Endothelial cell (in vitro differentiated cells): ENCODE measurements around the gene PRMT5. TPM values are rescaled to one million over a fixed set of nuclear protein-coding genes. Genes with fewer than 3 reads are reported as not detected.
A peak's percentile ranks its signal among the peaks of the same experiment; 100 is the strongest.

Experiments
- DNase-seq: peaks from one replicate; pipeline ENCODE4 v3.0.0; 2021; ENCODE audit warnings: low spot score
- H3K27ac Mint-ChIP-seq: one replicate; pipeline ENCODE4 v1.8.0; 2021; ENCODE audit warnings: mixed read lengths, inconsistent platforms; ENCODE audit not compliant: unreplicated experiment
- H3K27me3 Mint-ChIP-seq: one replicate; pipeline ENCODE4 v1.8.0; 2021; ENCODE audit warnings: mild to moderate bottlenecking, moderate library complexity, mixed read lengths, inconsistent platforms; ENCODE audit not compliant: unreplicated experiment
- H3K36me3 Mint-ChIP-seq: one replicate; pipeline ENCODE4 v1.8.0; 2021; ENCODE audit warnings: mild to moderate bottlenecking, low read depth, mixed read lengths, inconsistent platforms; ENCODE audit not compliant: unreplicated experiment
- H3K4me1 Mint-ChIP-seq: one replicate; pipeline ENCODE4 v1.8.0; 2021; ENCODE audit warnings: mild to moderate bottlenecking, mixed read lengths, inconsistent platforms; ENCODE audit not compliant: unreplicated experiment
- H3K4me3 Mint-ChIP-seq: one replicate; pipeline ENCODE4 v1.8.0; 2021; ENCODE audit warnings: mild to moderate bottlenecking, mixed read lengths, inconsistent platforms; ENCODE audit not compliant: unreplicated experiment
- H3K9me3 Mint-ChIP-seq: one replicate; pipeline ENCODE4 v1.8.0; 2021; ENCODE audit warnings: mixed read lengths, inconsistent platforms; ENCODE audit not compliant: unreplicated experiment
- CTCF ChIP-seq: fragments of 200-600 bp; sonication (generic); IDR thresholded peaks from one replicate; pipeline ENCODE4 v1.5.0; 2021; ENCODE audit warnings: antibody characterized with exemption; ENCODE audit not compliant: unreplicated experiment
- total RNA-seq: library from RNA; stranded (reverse); fragmentation: NEBNext Ultra II Directional; extraction: Animal tissue kit (Norgen Biotek cat#: 25700); gene quantifications from one replicate; pipeline ENCODE4 v1.2.1, GENCODE V29; 2021; ENCODE audit not compliant: unreplicated experiment

PRMT5 gene
- total RNA-seq, 1 donor from 2014 or later: 57.9 TPM

- peaks cover 13% of the 10 kb centered on the region for H3K4me1 Mint-ChIP-seq
- TF ChIP-seq CTCF: no peak
- H3K36me3 Mint-ChIP-seq: peaks cover 23% of the 10 kb centered on the region
- peak overlapping the region; percentile 96 for H3K4me3 Mint-ChIP-seq
- no peak for DNase-seq
- peaks cover 7% of the 10 kb centered on the region for H3K27me3 Mint-ChIP-seq
- no peaks in the 10 kb centered on the region for H3K9me3 Mint-ChIP-seq
- H3K27ac Mint-ChIP-seq: peak overlapping the region; percentile 90
These were observed 56.2 kb downstream of the PRMT5 start for GRCh38 chr14:22872833-22873520.

- Mint-ChIP-seq H3K27ac (peak overlapping the region; percentile 90), H3K4me3 (peak overlapping the region; percentile 96), H3K9me3 (no peaks in the 10 kb centered on the region), H3K4me1 (peaks cover 13% of the 10 kb centered on the region), H3K36me3 (peaks cover 17% of the 10 kb centered on the region), H3K27me3 (peaks cover 7% of the 10 kb centered on the region)
- TF ChIP-seq CTCF: peak; percentile 86
- DNase-seq: peak; percentile 83
These were observed 56.9 kb downstream of the PRMT5 start for GRCh38 chr14:22872033-22872832.

- peak within 1 kb of the TSS; percentile 96 for H3K4me3 Mint-ChIP-seq
- peak; percentile 92 for DNase-seq
- peaks cover 7% of the 10 kb centered on the region for H3K27me3 Mint-ChIP-seq
- peak within 1 kb of the TSS; percentile 99 for H3K27ac Mint-ChIP-seq
- peaks cover 17% of the 10 kb centered on the region for H3K36me3 Mint-ChIP-seq
- peaks cover 18% of the 10 kb centered on the region for H3K4me1 Mint-ChIP-seq
- TF ChIP-seq CTCF: no peak
- H3K9me3 Mint-ChIP-seq: no peaks in the 10 kb centered on the region
These were observed 57.7 kb downstream of the PRMT5 start, which contains the start of gene LRP10 for GRCh38 chr14:22871224-22872032. Gene LRP10 (plus strand): TSS chr14:22871740. CDS start chr14:22872304, 564 bp downstream.

- Mint-ChIP-seq H3K4me1 (peaks cover 20% of the 10 kb centered on the region), H3K4me3 (peak overlapping the region; percentile 96), H3K36me3 (peaks cover 14% of the 10 kb centered on the region), H3K27me3 (peaks cover 7% of the 10 kb centered on the region), H3K9me3 (no peaks in the 10 kb centered on the region), H3K27ac (peak overlapping the region; percentile 99)
- DNase-seq: no peak
- TF ChIP-seq CTCF: no peak
These were observed 58.4 kb downstream of the PRMT5 start for GRCh38 chr14:22870811-22871223.

Other genes starting within 250 kb of the PRMT5 start
- gene OXA1L, start 162.7 kb downstream of the PRMT5 start, total RNA-seq: 168 TPM
- 15.0 TPM for gene SLC7A7, start 113.9 kb downstream of the PRMT5 start, total RNA-seq
- gene MRPL52, start 99.5 kb downstream of the PRMT5 start, total RNA-seq: 126 TPM
- 819 TPM for gene MMP14, start 92.8 kb downstream of the PRMT5 start, total RNA-seq
- gene LRP10, start 57.6 kb downstream of the PRMT5 start, total RNA-seq: 105 TPM
- 0.36 TPM for gene REM2, start 46.2 kb downstream of the PRMT5 start, total RNA-seq
- 52.4 TPM for gene RBM23, start 10.2 kb downstream of the PRMT5 start, total RNA-seq
- gene HAUS4, start 27.7 kb upstream of the PRMT5 start, total RNA-seq: 35.5 TPM
- 7.2 TPM for gene AJUBA, start 53.2 kb upstream of the PRMT5 start, total RNA-seq
- 9.0 TPM for gene C14orf93, start 80.8 kb upstream of the PRMT5 start, total RNA-seq
- gene PSMB5, start 105.5 kb upstream of the PRMT5 start, total RNA-seq: 177 TPM
- not detected for gene PSMB11, start 112.8 kb upstream of the PRMT5 start, total RNA-seq
- 13.6 TPM for gene CDH24, start 128.1 kb upstream of the PRMT5 start, total RNA-seq
- gene ACIN1, start 165.8 kb upstream of the PRMT5 start, total RNA-seq: 226 TPM
- gene C14orf119, start 166.1 kb upstream of the PRMT5 start, total RNA-seq: 55.2 TPM
- gene CIROP, start 175.6 kb upstream of the PRMT5 start, total RNA-seq: not detected
- gene CEBPE, start 189.9 kb upstream of the PRMT5 start, total RNA-seq: not detected